Tongue (tissue), 3 donors: ENCODE results near the gene LENG9. TPM values are rescaled to one million over a fixed set of nuclear protein-coding genes. Genes with fewer than 3 reads are reported as not detected.

Experiments used
- DNase-seq: peaks from one replicate; pipeline ENCODE4 v3.0.0-alpha.2; 2015
- small RNA-seq: library from RNA; depleted of rRNA; stranded (forward); fragments of <200 nt; gene quantifications from one replicate; pipeline ENCODE3, GENCODE V24; 2014; ENCODE audit warnings: low replicate concordance
- total RNA-seq: library from RNA; depleted of rRNA; stranded (reverse); fragments of >200 nt; gene quantifications from one replicate; pipeline ENCODE4 v1.2.3, GENCODE V29; 2014

Gene LENG9
- total RNA-seq, 1 donor from 2014 or later, result 3.6 TPM

GRCh38 chr19:54421521-54421920, 42.1 kb downstream of the LENG9 start:
- no peak for DNase-seq

DNA sequence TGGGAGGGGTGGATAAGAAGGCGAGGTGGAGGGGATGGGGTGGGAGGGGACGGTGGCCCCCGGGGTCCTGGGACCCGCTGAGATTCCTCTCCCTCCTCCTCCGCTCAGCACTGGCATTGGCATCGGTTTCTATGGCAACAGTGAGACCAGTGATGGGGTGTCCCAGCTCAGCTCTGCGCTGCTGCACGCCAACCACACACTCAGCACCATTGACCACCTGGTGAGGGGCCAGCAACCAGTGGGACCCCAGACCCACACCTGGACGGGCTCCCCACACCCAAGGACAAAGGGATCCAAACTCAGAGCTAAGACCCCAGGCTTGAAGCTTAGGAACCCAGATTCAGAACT, 42.4 kb downstream of the LENG9 start:
- no peak for DNase-seq

- DNase-seq, result peak; percentile 66
Measured at GRCh38 chr19:54420383-54421168, 43.0 kb downstream of the LENG9 start.

GRCh38 chr19:54420068-54420382, 43.6 kb downstream of the LENG9 start:
- DNase-seq, result no peak

DNA sequence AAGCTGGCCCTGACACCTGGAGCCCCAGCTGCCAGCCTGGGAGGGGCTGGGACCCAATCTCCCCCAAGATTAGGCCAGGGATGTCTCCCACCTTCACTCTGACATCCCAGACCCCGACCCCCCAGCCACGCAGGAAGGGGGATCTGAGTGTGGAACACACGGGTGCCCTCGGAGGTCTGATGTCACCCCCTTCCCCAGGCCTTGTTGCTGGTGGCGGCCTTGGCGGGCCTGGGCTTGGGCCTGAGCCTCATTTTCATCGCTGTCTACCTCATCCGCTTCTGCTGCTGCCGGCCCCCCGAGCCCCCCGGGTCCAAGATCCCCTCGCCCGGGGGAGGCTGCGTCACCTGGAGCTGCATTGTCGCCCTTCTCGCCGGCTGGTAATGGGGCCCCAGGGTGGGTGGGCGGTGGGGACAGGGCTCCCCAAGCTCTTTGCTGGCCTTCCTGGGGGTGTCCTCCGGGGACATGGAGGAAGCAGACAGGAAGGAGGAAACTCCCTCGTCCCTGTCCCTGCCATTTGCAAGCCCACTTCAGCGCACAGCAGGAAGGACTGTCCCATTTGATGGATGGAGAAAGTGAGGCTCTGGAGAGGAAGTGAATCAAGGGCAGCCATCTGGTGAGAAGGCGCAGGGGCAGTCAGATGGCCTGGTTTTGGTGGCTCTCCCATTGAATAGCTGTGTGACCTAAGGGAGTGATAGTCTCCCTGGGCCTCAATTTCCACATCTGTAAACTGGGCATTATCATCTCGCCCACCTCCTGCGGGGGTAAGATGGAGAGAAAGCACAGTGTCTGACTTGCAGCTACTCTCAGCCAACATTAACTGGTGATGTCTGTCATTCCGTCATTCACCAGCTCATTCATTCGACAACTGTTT, 44.4 kb downstream of the LENG9 start:
- DNase-seq, result no peak

DNA sequence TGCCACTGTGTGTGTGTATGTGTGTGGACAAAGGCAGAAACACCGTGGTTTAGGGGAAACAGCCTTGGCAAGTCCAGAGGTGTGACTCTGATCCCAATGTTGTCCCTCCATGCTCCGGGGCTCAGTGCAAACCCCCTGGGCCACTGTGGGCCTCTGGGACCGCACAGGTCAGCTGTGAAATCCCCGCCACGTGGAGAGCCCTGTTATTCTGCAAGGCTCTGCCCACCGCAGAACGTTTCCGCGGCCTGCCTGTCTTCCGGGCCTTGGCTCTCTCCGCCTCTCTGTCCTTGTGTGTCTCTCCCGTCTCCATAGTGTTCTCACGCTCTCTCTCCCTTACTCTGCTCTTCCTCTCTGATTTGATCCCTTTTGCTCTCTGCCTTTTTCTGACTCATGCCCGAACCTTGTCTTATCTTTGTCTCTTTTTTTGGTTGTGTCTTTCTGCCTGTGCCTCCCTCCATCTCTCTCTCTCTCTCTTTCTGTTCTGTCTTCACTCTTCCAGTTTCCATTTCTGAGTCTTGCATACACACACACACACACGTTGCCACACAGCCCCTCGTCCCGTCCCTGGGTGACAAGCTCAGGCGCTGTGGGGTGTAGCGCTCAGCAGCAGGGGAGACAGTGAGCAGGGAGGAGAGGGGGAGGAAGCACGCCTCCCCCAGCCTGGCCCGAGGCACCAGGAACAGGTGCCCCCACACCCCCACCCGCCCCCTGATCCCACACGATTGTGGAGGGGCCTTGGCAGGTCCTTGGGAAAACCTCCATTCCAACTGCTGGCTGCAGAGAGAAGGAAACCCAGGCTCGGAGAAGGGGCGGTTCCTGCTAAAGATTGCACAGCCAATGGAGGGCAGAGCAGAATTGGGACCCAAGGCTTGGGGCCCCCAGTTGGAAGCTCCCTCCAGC, 45.3 kb downstream of the LENG9 start:
- no peak for DNase-seq

GRCh38 chr19:54416695-54417491, 46.7 kb downstream of the LENG9 start:
- DNase-seq, result no peak

DNA sequence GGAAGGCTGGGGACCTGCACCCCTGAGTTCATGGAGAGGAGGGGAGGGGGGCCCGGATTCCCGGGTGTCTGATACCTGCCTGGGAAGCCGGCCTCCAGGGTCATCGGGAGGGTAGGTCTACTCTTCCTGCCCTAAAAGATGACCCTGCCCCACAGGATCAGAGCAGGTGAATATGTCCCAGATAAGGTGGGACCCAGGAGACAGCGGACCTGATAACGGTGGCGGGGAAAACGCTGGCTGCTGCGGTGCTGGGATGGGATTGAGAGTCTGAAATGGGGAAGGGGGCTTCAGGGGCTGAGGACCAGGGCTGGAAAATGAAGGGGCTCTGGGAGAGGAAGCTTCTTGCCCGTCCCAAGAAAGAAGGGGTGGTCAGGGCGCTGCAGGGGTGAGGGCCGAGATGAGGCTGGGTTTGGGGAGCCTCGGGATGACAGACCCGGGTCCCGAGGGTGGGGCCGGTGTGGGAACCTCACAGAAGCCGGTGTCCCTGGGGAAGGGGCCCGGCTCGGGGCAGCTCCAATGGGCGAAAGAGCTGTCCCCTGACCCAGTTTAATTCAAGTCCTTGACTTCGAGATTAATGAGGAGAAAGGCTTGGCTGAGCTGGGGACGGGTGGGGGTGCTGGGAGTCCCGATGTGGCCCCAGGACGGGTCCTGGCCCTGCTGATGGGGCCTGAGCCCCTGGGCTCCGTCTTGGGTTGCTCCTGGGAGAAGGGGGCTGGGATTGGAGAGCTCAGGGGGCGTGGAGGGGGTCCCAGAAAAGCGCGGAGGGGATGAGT, 47.5 kb downstream of the LENG9 start:
- DNase-seq, result no peak

DNA sequence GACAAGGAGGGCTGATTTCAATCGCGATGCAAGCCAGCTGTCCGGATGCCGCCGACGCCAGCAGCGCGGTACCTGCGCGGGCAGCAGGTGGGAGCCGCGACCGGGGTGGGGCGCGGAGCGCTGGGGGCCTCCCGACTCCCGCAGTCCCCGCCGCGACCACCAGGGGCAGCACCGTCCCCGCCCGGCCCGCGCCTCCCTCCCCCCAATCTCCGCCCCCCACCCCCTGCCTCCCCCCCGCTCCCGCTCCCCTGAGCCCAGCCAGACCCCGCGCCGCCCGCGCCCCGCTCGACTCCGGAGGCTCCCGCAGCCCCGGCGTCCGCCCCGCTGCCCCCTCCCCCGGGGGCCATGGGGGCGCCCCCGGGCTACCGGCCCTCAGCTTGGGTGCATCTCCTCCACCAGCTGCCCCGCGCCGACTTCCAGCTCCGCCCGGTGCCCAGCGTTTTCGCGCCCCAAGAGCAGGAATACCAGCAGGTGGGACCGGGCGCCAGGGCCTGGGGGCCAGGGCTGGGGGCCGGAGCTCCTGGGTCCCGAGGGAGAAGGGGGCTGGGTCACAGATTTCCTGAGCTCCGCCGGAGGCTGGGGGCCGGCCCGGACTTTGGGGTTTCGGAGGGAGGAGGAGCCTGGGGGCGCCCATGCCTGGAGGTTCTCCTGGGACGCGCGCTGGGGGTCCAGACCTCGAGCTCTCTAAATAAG, 48.2 kb downstream of the LENG9 start, which contains the start of gene TTYH1:
TTYH1 (plus strand) TSS at position 257 of the 693 bp plus-strand sequence; CDS start at position 346, 89 bp downstream.
- no peak for DNase-seq

- no peak for DNase-seq
Measured at GRCh38 chr19:54414156-54414555, 49.4 kb downstream of the LENG9 start.

GRCh38 chr19:54412877-54413276, 50.7 kb downstream of the LENG9 start:
- no peak for DNase-seq

Small RNA genes within 50 kb of the gene (small RNA-seq; reads per million reads assigned to genes)
- not detected for gene AC245884.3

Other genes with a start within 250 kb of the LENG9 start
- gene LILRB3, start 240.8 kb downstream of the LENG9 start, total RNA-seq, result 3.0 TPM
- not detected for gene LILRA6, start 221.0 kb downstream of the LENG9 start, total RNA-seq
- gene LILRB5, start 206.5 kb downstream of the LENG9 start, total RNA-seq, result 4.1 TPM
- gene LILRB2, start 182.7 kb downstream of the LENG9 start, total RNA-seq, result 0.72 TPM
- gene LILRA5, start 150.6 kb downstream of the LENG9 start, total RNA-seq, result not detected
- gene LILRA4, start 124.6 kb downstream of the LENG9 start, total RNA-seq, result not detected
- 8.8 TPM for gene LAIR1, start 98.8 kb downstream of the LENG9 start, total RNA-seq
- gene TTYH1, start 48.3 kb downstream of the LENG9 start, total RNA-seq, result 15.0 TPM
- 38.4 TPM for gene LENG8, start 14.6 kb downstream of the LENG9 start, total RNA-seq
- 24.5 TPM for gene CDC42EP5, start 9.5 kb upstream of the LENG9 start, total RNA-seq
- gene LAIR2, start 39.1 kb upstream of the LENG9 start, total RNA-seq, result not detected
- not detected for gene LILRA2, start 110.0 kb upstream of the LENG9 start, total RNA-seq
- 0.51 TPM for gene LILRA1, start 129.9 kb upstream of the LENG9 start, total RNA-seq
- 0.51 TPM for gene LILRB1, start 166.7 kb upstream of the LENG9 start, total RNA-seq
- gene LILRB4, start 199.2 kb upstream of the LENG9 start, total RNA-seq, result 0.51 TPM